IPS-15b (cell line): ENCODE measurements around the gene ITGB5.

ENCODE experiments used
- H3K27me3 ChIP-seq: one replicate; pipeline ENCODE4 v1.6.1; 2013; ENCODE audit warnings: low read length; ENCODE audit not compliant: control insufficient read depth, insufficient read depth
- H3K36me3 ChIP-seq: one replicate; pipeline ENCODE4 v1.6.1; 2013; ENCODE audit warnings: low read length; ENCODE audit not compliant: control insufficient read depth, insufficient read depth
- H3K4me1 ChIP-seq: one replicate; pipeline ENCODE4 v1.6.1; 2013; ENCODE audit warnings: mild to moderate bottlenecking, low read length; ENCODE audit not compliant: control insufficient read depth, insufficient read depth
- H3K4me3 ChIP-seq: one replicate; pipeline ENCODE4 v1.5.1; 2013; ENCODE audit warnings: low read depth, low read length
- H3K9ac ChIP-seq: one replicate; pipeline ENCODE4 v1.6.1; 2013; ENCODE audit warnings: low read depth, mild to moderate bottlenecking, low read length
- H3K9me3 ChIP-seq: one replicate; pipeline ENCODE4 v1.6.1; 2013; ENCODE audit warnings: mild to moderate bottlenecking, low read length; ENCODE audit not compliant: control insufficient read depth, insufficient read depth

Gene ITGB5

GRCh38 chr3:124767691-124768090 is 119.5 kb downstream of the ITGB5 start:
- Histone ChIP-seq H3K9ac (no peak overlapping the region), H3K4me3 (no peak overlapping the region), H3K4me1 (no peaks in the 10 kb centered on the region), H3K9me3 (no peaks in the 10 kb centered on the region), H3K36me3 (peaks cover 24% of the 10 kb centered on the region), H3K27me3 (no peaks in the 10 kb centered on the region)

DNA sequence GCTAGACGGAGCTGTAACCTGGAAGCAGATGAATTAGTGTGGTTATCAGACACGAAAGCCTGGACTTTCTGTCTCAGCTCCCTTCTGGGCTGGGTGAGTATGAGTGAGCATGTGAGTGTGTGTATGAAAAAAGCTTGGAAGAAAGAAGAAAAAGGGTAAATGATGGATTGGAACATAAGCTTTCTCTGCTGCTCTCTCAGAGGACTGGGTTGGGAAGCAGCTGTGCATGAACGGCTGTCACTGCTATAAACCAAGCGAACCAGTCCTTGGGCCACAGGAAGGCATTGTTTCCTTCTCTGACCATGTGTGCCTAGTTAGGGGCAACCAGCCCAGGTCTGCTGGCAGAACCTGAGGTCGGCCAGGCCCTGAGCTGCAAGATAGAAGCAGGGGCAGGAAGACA is 119.9 kb downstream of the ITGB5 start:
- Histone ChIP-seq H3K27me3 (no peaks in the 10 kb centered on the region), H3K4me3 (no peak overlapping the region), H3K4me1 (no peaks in the 10 kb centered on the region), H3K36me3 (peaks cover 24% of the 10 kb centered on the region), H3K9me3 (no peaks in the 10 kb centered on the region), H3K9ac (no peak overlapping the region)

GRCh38 chr3:124766113-124767095 is 120.8 kb downstream of the ITGB5 start:
- H3K4me3 ChIP-seq: no peak overlapping the region
- no peak overlapping the region for H3K9ac ChIP-seq
- H3K4me1 ChIP-seq: no peaks in the 10 kb centered on the region
- H3K9me3 ChIP-seq: no peaks in the 10 kb centered on the region
- no peaks in the 10 kb centered on the region for H3K27me3 ChIP-seq
- H3K36me3 ChIP-seq: peaks cover 24% of the 10 kb centered on the region

- H3K4me1 ChIP-seq: peaks cover 3% of the 10 kb centered on the region
- no peak overlapping the region for H3K9ac ChIP-seq
Observed at GRCh38 chr3:124765197-124765840, 121.8 kb downstream of the ITGB5 start.

GRCh38 chr3:124764746-124765145 is 122.4 kb downstream of the ITGB5 start:
- Histone ChIP-seq H3K27me3 (no peaks in the 10 kb centered on the region), H3K4me3 (no peak overlapping the region), H3K9me3 (no peaks in the 10 kb centered on the region), H3K36me3 (peaks cover 24% of the 10 kb centered on the region), H3K9ac (no peak overlapping the region), H3K4me1 (peaks cover 6% of the 10 kb centered on the region)

More at GRCh38 chr3:124765197-124765840, 121.8 kb downstream of the ITGB5 start:
- peaks cover 24% of the 10 kb centered on the region for H3K36me3 ChIP-seq
- no peaks in the 10 kb centered on the region for H3K27me3 ChIP-seq
- H3K9me3 ChIP-seq: no peaks in the 10 kb centered on the region
- H3K4me3 ChIP-seq: no peak overlapping the region

GRCh38 chr3:124763644-124764358 is 123.4 kb downstream of the ITGB5 start:
- Histone ChIP-seq H3K4me3 (no peak overlapping the region), H3K27me3 (no peaks in the 10 kb centered on the region), H3K4me1 (peaks cover 8% of the 10 kb centered on the region), H3K9ac (no peak overlapping the region), H3K36me3 (peaks cover 24% of the 10 kb centered on the region), H3K9me3 (no peaks in the 10 kb centered on the region)

- Histone ChIP-seq H3K9ac (no peak overlapping the region), H3K4me1 (peaks cover 13% of the 10 kb centered on the region), H3K27me3 (no peaks in the 10 kb centered on the region), H3K4me3 (no peak overlapping the region), H3K9me3 (no peaks in the 10 kb centered on the region), H3K36me3 (peaks cover 24% of the 10 kb centered on the region)
Observed at GRCh38 chr3:124763206-124763605, 124.0 kb downstream of the ITGB5 start.

GRCh38 chr3:124762661-124763011 is 124.5 kb downstream of the ITGB5 start:
- Histone ChIP-seq H3K36me3 (peaks cover 24% of the 10 kb centered on the region), H3K4me1 (peaks cover 16% of the 10 kb centered on the region), H3K9ac (no peak overlapping the region), H3K27me3 (no peaks in the 10 kb centered on the region), H3K9me3 (no peaks in the 10 kb centered on the region), H3K4me3 (no peak overlapping the region)

- Histone ChIP-seq H3K9ac (no peak overlapping the region), H3K36me3 (peaks cover 21% of the 10 kb centered on the region), H3K9me3 (no peaks in the 10 kb centered on the region), H3K4me3 (no peak overlapping the region), H3K27me3 (no peaks in the 10 kb centered on the region), H3K4me1 (peaks cover 19% of the 10 kb centered on the region)
Observed at GRCh38 chr3:124761935-124762660, 125.1 kb downstream of the ITGB5 start.

DNA sequence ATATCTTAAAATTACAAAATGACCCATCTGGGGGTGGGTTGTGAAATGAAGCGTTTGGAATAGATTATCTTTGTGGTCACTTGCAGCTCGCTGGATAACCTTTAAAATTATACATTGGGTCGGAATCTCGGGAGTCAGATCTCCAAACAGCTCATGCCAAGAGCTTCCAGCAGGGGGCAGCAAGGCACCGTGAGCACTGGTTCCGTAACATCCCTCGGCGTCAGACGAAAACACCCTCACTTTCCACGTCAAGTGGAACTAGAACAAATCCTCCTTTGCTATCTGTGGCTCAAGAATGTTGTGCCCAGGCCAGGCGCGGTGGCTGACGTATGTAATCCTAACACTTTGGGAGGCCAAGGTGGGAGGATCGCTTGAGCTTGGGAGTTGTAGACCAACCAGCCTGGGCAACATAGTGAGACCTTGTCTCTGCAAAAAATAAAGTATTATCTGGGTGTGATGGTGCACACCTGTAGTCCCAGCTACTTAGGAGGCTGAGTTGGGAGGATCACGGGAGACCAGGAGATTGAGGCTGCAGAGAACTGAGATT is 125.8 kb downstream of the ITGB5 start:
- Histone ChIP-seq H3K9ac (no peak overlapping the region), H3K4me3 (no peak overlapping the region), H3K36me3 (peaks cover 21% of the 10 kb centered on the region), H3K27me3 (no peaks in the 10 kb centered on the region), H3K9me3 (no peaks in the 10 kb centered on the region), H3K4me1 (peaks cover 19% of the 10 kb centered on the region)

GRCh38 chr3:124760601-124761000 is 126.6 kb downstream of the ITGB5 start:
- Histone ChIP-seq H3K36me3 (peaks cover 17% of the 10 kb centered on the region), H3K4me1 (peaks cover 19% of the 10 kb centered on the region), H3K9ac (no peak overlapping the region), H3K27me3 (no peaks in the 10 kb centered on the region), H3K9me3 (no peaks in the 10 kb centered on the region), H3K4me3 (no peak overlapping the region)
